Tongue (tissue), 2 donors: ENCODE data around the gene HIPK2. TPM values are rescaled to one million over a fixed set of nuclear protein-coding genes. Genes with fewer than 3 reads are reported as not detected.

ENCODE experiments used
- DNase-seq: peaks from one replicate; pipeline ENCODE4 v3.0.0-alpha.2; 2015
- total RNA-seq: library from RNA; depleted of rRNA; stranded (reverse); fragments of >200 nt; gene quantifications from one replicate; pipeline ENCODE4 v1.2.3, GENCODE V29; 2014

The HIPK2 gene
- total RNA-seq, 1 donor from 2014 or later = 14.8 TPM

- no peak for DNase-seq
Measured at GRCh38 chr7:139693651-139694388, 84.0 kb downstream of the HIPK2 start.

GRCh38 chr7:139692723-139693122 is 85.1 kb downstream of the HIPK2 start:
- no peak for DNase-seq

- peak; percentile 37 for DNase-seq
Measured at GRCh38 chr7:139691253-139691781, 86.5 kb downstream of the HIPK2 start.

- DNase-seq = no peak
Measured at GRCh38 chr7:139687980-139688632, 89.7 kb downstream of the HIPK2 start.

GRCh38 chr7:139687211-139687954 is 90.4 kb downstream of the HIPK2 start:
- DNase-seq = no peak

GRCh38 chr7:139683137-139683921 is 94.5 kb downstream of the HIPK2 start:
- no peak for DNase-seq

- DNase-seq = no peak
Measured at GRCh38 chr7:139682136-139683013, 95.4 kb downstream of the HIPK2 start.

- DNase-seq = no peak
Measured at GRCh38 chr7:139681812-139682135, 96.0 kb downstream of the HIPK2 start.

- no peak for DNase-seq
Measured at GRCh38 chr7:139681463-139681755, 96.4 kb downstream of the HIPK2 start.

GRCh38 chr7:139680676-139681462 is 96.9 kb downstream of the HIPK2 start:
- no peak for DNase-seq

GRCh38 chr7:139679731-139680594 is 97.8 kb downstream of the HIPK2 start:
- no peak for DNase-seq

- no peak for DNase-seq
Measured at GRCh38 chr7:139676390-139676789, 101.4 kb downstream of the HIPK2 start.

- no peak for DNase-seq
Measured at GRCh38 chr7:139675127-139676125, 102.4 kb downstream of the HIPK2 start.

- no peak for DNase-seq
Measured at GRCh38 chr7:139674752-139675126, 103.1 kb downstream of the HIPK2 start.

- no peak for DNase-seq
Measured at GRCh38 chr7:139674341-139674740, 103.5 kb downstream of the HIPK2 start.

- DNase-seq = no peak
Measured at GRCh38 chr7:139673762-139674161, 104.0 kb downstream of the HIPK2 start.

GRCh38 chr7:139673230-139673629 is 104.6 kb downstream of the HIPK2 start:
- no peak for DNase-seq

GRCh38 chr7:139671967-139672366 is 105.8 kb downstream of the HIPK2 start:
- no peak for DNase-seq
